Keratinocyte (primary cell): ENCODE data around the gene PRDX6.

Experiments
- CTCF ChIP-seq, 3 experiments: IDR thresholded peaks in 1 of 3; conservative IDR thresholded peaks in 1 of 3; optimal IDR thresholded peaks in 1 of 3; 2 replicates in 2 of 3; 3 replicates in 1 of 3; pipeline versions ENCODE3 to v1.5.1; 2011; ENCODE audit warnings: low read length in 3 of 3, mild to moderate bottlenecking in 3 of 3, moderate library complexity in 2 of 3, control low read depth in 1 of 3, inconsistent platforms in 1 of 3; ENCODE audit not compliant: insufficient read depth in 2 of 3; ENCODE audit errors: extremely low read depth in 1 of 3
- EZH2 ChIP-seq: IDR thresholded peaks from one replicate; pipeline ENCODE4 v1.6.1; 2012; ENCODE audit warnings: inconsistent platforms, mild to moderate bottlenecking, low read length, moderate library complexity

- TF ChIP-seq CTCF (optimal IDR thresholded peaks at IDR 0.05 in 1 of 3, IDR thresholded peaks at IDR 0.05 in 1 of 3, conservative IDR thresholded peaks at IDR 0.05 in 1 of 3; ENCODE audit: extremely low read depth in 1 of 3, insufficient read depth in 2 of 3, low read length in 3 of 3) (no peak), EZH2 (no peak)
Observed at GRCh38 chr1:173469656-173470055, 7.5 kb upstream of the PRDX6 start.
